Stimulated activated CD8-positive, alpha-beta memory T cell treated with anti-CD3 and anti-CD28 coated beads, Interleukin-12 subunit alpha, Interleukin-12 subunit beta, amount 100 ng/mL, for 24 hours (primary cell): ENCODE results near the gene DNER.

Experiments used
- DNase-seq: peaks from one replicate; pipeline ENCODE4 v3.0.0-alpha.2; 2020; ENCODE audit errors: extremely low read depth

Gene DNER

GRCh38 chr2:229443546-229444268 is 270.6 kb downstream of the DNER start:
- DNase-seq = no peak

- DNase-seq = no peak
Observed at GRCh38 chr2:229443141-229443540, 271.2 kb downstream of the DNER start.

GRCh38 chr2:229438430-229439159 is 275.8 kb downstream of the DNER start:
- no peak for DNase-seq

DNA sequence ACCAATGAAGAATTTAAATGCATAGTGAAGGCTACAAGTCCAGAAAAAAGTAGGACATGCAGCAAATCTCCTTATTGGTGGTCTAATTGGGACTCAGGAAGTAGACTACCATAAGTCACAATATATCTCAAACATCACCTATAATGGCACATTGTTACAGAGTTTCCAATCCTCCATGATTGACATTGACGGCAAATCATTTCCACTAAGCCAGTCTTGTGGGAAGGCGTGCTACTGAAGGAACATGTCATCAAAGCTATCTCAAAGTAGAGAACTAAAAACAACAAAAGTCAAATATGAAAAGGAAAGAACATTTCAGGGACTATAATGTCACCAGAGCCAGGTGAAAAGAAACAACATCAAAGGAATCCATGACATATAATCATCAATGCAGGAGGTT is 276.9 kb downstream of the DNER start:
- DNase-seq = no peak

GRCh38 chr2:229434187-229434586 is 280.2 kb downstream of the DNER start:
- DNase-seq = no peak

DNA sequence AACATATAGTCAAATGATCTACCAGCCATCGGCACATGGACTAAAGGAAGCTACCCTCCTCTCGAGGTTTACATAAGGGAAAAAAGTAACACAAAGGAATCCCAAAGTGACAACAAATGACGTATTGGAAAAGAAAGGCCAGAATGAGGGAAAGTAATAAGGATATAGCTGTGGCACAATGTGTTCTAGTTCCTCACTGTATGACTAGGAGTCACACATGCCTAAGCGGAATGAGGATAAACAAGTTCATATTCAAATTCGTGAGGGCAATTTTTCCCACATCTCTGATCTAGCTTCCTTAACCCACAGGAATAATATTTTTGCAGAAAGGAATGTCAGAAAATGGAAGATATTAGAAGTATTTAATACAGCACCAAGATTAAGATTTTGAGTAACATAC is 281.0 kb downstream of the DNER start:
- DNase-seq = no peak

DNA sequence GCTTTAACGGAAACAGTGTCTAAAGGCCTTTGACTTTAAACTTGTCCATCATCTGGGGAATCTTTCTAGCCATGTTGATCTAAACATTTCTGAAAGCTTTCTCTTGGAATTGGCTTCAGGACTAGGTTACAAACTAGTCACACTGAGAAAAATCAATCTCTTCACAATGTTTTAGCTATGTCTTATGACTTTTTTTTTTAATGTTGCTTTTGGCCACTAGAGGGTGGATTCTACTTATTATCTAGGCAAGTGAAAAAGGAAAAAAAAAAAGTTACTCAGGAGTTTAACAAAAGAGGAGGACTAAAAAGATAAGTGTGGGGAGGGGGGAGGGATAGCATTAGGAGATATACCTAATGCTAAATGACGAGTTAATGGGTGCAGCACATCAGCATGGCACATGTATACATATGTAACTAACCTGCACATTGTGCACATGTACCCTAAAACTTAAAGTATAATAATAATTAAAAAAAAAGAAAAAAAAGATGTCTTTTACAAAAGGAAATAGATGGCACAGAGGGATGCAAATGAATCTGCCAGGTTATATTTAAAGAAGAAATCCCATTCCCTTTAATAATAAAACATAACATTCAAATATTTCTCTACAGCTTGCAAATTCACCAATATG is 282.9 kb downstream of the DNER start:
- no peak for DNase-seq

DNA sequence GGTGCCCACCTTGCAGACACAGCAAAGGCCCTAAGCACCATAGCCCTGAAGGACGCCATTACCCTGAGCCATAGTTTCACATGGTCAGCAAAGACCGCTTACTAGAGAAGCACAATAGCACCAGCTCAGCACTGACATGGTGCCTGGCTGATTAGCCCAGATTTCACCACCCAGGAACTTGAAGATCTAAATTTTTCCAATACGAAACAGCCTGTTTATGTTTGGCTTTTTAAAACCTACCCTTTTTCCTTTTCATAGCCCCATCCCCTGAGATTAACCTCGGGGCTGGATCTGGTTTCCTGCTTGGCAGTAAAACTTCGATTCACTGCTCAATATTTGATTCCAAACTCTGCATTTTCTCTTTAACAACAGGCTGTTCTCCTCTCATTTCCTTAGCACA is 284.8 kb downstream of the DNER start:
- DNase-seq = no peak

DNA sequence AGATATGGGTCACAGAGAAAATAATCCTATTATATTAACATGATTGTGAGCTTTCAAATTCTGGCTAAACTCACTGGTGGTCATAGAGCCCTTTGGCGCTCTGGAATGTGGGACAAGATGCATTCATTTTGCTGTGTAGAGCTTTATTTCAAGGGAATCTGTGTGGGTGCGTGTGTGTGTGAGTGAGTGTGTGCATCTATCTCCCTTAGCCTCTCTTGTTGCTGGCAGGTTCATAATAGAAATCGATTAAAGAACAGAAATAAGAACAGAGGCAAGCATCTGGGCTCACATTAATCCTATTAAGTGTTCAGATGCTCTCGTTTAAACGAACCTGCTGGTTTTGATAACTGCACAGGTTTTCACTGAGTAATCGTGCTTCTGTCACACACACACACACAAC is 287.9 kb downstream of the DNER start:
- DNase-seq = no peak

DNA sequence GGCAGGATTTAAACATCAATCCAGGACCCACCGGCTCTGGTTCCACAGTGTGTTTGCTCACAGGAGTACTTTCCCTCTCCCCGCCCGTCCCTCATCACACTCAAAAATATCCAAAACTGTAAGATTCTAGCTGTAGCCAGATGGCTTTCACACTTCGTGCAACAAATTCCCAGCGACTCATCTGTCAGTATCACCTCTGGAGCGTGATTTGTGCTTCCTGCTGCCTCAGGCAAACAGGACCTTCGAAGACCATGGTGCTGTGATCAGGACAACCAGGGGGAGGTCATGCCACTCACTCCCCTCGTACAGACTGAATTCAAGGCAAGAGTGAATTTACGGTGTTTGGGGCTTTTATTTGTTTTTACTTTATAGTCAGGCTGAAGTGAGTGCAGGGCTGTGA is 288.8 kb downstream of the DNER start:
- no peak for DNase-seq

- no peak for DNase-seq
Observed at GRCh38 chr2:229422063-229422462, 292.3 kb downstream of the DNER start.

GRCh38 chr2:229419158-229419557 is 295.2 kb downstream of the DNER start:
- no peak for DNase-seq

DNA sequence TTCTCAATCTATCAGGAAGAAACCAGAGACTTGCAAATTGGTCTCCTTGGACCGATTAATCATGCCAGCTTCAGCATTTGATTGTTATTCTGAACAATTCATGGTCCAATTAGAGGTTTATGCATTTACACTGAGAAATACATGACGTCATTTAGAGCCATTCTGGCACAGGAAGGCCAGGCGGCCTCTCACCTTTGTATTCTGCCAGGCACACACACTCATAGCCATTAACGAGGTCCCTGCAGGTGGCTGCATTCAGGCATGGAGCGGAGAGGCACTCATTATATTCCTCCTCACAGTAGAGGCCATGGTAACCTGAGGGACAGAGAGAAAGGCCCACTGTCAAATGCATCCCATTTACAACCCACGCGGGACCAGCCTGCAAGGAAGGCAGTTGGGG is 296.4 kb downstream of the DNER start:
- no peak for DNase-seq

DNA sequence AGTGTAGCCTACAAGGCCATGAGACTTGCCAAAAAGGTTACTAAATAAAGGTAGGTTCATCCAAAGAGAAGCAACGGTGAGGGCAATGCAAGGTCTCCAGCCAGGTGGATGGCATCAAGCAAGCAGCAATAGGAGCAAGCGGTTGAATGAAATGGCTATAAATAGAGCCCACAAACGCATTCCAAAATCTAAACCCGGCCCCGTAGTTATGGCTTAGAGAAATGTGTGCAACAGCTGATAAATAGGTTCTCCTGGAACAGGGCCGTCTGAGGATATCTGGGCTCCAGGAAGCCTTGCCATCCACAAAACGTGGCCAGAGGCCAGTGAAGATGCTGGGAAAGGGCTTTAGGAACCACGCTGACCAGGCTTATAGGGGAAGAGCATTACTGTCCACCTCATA is 297.2 kb downstream of the DNER start:
- no peak for DNase-seq

- no peak for DNase-seq
Observed at GRCh38 chr2:229416116-229416694, 298.1 kb downstream of the DNER start.

- DNase-seq = no peak
Observed at GRCh38 chr2:229414631-229415030, 299.7 kb downstream of the DNER start.

DNA sequence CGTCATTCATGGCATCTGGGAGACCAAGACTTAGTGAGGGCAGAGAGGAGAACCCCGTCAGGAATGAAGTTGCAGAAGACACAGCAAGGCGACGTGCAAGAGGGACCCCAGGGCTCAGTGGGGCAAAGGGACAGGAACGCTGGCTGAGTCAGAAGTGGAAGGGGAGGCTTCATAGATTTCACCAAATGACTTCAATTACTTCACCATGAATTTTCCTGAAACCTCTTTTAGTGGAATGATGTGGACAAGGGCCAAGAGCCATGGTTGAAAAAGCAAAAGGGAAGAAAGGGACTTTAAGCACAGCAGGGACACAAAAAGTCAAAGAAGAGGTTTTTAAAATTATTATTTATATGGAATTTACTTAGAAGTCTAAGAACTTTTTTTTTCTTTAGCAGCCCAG is 301.7 kb downstream of the DNER start:
- no peak for DNase-seq

DNA sequence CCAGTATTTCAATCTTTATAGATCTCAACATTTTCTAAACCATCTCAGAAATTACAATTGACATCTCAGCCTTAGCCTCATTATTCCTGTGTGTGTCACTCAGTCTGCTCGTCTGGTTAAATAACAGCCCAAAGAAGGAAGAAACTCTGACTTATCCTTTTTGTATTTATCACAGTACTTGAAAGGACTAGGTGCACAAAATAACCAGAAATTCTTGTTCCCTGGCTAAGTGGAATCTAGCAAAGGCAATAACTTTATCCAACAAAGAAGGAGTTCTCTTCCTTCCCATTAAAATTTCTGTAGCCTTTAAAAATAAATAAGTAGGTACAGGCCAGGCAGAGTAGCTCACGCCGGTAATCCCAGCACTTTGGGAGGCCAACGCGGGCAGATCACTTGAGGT is 303.4 kb downstream of the DNER start:
- DNase-seq = no peak

GRCh38 chr2:229410264-229410663 is 304.1 kb downstream of the DNER start:
- no peak for DNase-seq

DNA sequence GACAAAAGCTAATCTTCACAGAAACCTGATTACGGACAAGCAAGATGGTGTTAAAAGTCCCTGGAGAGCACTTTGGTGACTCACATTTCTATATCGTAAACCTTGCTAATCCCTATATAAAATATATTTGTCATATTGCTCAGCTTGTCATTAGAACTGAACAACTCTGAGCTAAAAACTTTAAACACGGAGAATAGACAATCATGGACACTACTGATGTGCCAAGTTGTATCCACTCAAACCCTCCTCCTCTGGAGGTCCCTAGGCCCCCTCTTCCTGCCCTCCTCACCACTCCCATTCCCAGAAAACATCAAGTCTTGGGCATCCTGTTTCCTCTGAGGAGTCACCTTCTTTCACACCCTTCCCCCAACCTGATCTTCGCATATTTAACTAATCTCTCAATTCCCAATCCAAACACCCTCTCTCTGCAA is 304.6 kb downstream of the DNER start:
- DNase-seq = no peak

- DNase-seq = no peak
Observed at GRCh38 chr2:229408962-229409361, 305.4 kb downstream of the DNER start.

DNA sequence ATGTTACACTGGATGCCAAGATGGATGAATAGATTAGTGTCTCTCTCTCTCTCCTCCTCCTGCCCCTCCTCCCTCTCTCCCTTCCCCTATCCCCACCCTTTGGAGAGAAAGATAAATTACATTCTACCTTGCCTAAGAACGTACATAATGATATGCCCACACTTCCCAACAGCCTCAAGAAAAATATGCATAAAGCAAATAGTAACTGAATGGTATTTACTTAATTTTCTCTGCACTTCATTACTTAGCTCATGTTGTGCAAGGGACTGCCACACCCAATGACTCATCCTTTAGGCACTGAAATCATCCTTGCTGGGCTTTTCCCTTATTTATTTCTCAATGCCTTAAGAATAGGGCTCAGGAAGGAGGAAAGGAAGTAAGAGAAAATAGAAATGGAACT is 306.0 kb downstream of the DNER start:
- DNase-seq = no peak

DNA sequence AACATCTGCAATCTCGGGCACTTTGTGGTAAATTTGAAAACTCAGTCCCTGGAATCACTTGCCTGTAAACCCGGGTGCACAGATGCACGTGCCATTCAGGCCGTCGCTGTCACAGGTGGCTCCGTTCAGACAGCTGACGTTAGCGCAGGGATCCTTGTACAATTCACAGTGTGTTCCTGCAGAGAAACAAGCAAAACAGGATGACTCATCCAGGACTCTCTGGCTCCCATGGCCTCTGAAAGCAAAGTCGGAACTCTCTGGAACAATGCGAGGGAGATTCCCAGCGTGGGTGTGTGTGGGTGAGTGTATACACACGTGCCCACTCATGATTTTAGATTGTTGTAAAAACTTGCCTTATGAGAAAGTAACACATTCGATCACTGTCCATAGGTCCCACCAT is 307.2 kb downstream of the DNER start:
- no peak for DNase-seq
